ENCODE measurements around the gene ZMIZ1. TPM values are rescaled to one million over a fixed set of nuclear protein-coding genes. Genes with fewer than 3 reads are reported as not detected.

ZMIZ1 gene
- total RNA-seq, 4 donors from 2014 or later = 22.7 to 37.5 (median 31.7) TPM

GRCh38 chr10:79230850-79231249, 162.1 kb downstream of the ZMIZ1 start:
- H3K27ac ChIP-seq = no peak overlapping the region
- peaks cover 0 to 9% of the 10 kb centered on the region in 2 donors for H3K36me3 ChIP-seq
- H3K4me3 ChIP-seq = no peak overlapping the region
- intact Hi-C loops (cut with DNase I; ENCODE audit: low total_unique reads) (no loop called here), in situ Hi-C loops (cut with MboI; ENCODE audit: low sequenced_read_pairs in 4 of 4) (no loop called here)
- H3K9me3 ChIP-seq = no peaks in the 10 kb centered on the region
- H3K27me3 ChIP-seq = no peaks in the 10 kb centered on the region
- ATAC-seq (no peak), DNase-seq (no peak)
- H3K4me1 ChIP-seq = peaks cover 6% of the 10 kb centered on the region in 2 donors
- TF ChIP-seq CTCF (IDR thresholded peaks at IDR 0.05 in 4 of 5, conservative IDR thresholded peaks at IDR 0.05 in 1 of 5) (no peak), POLR2A (IDR thresholded peaks at IDR 0.05) (no peak)

DNA sequence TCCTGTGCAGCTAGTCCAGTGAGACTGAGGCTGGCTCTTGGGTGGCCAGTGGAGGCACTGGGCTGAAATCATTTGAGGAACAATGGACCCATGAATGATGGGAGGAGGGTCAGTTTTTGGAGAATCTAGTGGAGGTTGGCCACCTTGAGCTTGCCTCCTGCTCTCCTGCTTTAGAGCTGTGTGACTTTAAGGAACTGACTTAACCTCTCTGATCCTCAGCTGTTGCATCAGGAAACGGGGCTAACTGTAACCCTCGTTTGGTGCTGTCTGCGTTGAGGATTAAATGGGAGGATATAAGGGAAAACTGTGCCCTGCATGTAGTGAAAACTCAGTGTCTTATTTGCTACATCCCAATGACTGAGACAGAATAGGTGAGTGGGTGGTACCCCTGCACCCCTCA, 163.1 kb downstream of the ZMIZ1 start:
- in situ Hi-C loops (cut with MboI; ENCODE audit: low sequenced_read_pairs in 4 of 4) (no loop called here), intact Hi-C loops (cut with DNase I; ENCODE audit: low total_unique reads) (no loop called here)
- Histone ChIP-seq H3K27ac (no peak overlapping the region), H3K9me3 (no peaks in the 10 kb centered on the region), H3K4me3 (no peak overlapping the region), H3K4me1 (peaks cover 6 to 9% of the 10 kb centered on the region in 2 donors), H3K27me3 (no peaks in the 10 kb centered on the region), H3K36me3 (peaks cover 0 to 9% of the 10 kb centered on the region in 2 donors)
- ATAC-seq = no peak
- no peak for DNase-seq
- TF ChIP-seq POLR2A (IDR thresholded peaks at IDR 0.05) (no peak), CTCF (IDR thresholded peaks at IDR 0.05 in 4 of 5, conservative IDR thresholded peaks at IDR 0.05 in 1 of 5) (no peak)

DNA sequence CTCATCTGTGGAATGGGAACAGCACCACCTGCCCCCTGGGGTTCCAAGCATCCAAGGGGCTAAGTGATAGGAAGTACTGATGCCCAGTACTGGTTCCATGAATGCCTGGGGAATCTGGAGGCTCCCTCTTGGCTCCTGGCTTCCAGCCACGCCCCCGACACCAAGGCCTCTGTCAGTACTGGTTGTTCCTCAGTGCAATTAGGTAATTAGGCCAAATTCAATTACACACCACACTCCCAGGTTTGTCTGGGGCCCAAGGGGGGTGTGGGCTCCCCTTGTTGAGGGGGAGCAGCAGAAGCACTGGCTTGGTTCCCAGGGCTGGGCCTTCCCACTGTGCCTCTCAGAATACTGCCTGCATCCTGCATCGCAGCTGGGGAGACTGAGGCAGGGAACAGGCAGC, 164.1 kb downstream of the ZMIZ1 start:
- DNase-seq (no peak), ATAC-seq (no peak)
- Histone ChIP-seq H3K4me1 (peaks cover 11 to 13% of the 10 kb centered on the region in 2 donors), H3K9me3 (no peaks in the 10 kb centered on the region), H3K27ac (no peak overlapping the region), H3K36me3 (peaks cover 0 to 4% of the 10 kb centered on the region in 2 donors), H3K27me3 (no peaks in the 10 kb centered on the region), H3K4me3 (no peak overlapping the region)
- intact Hi-C loops (cut with DNase I; ENCODE audit: low total_unique reads) (no loop called here), in situ Hi-C loops (cut with MboI; ENCODE audit: low sequenced_read_pairs in 4 of 4) (no loop called here)
- TF ChIP-seq CTCF (IDR thresholded peaks at IDR 0.05 in 4 of 5, conservative IDR thresholded peaks at IDR 0.05 in 1 of 5) (no peak), POLR2A (IDR thresholded peaks at IDR 0.05) (no peak)

GRCh38 chr10:79234391-79235315, 165.9 kb downstream of the ZMIZ1 start:
- no peak overlapping the region for H3K4me3 ChIP-seq
- no peaks in the 10 kb centered on the region for H3K27me3 ChIP-seq
- TF ChIP-seq CTCF (IDR thresholded peaks at IDR 0.05 in 4 of 5, conservative IDR thresholded peaks at IDR 0.05 in 1 of 5) = no peak
- no peak for TF ChIP-seq POLR2A (IDR thresholded peaks at IDR 0.05)
- no peaks in the 10 kb centered on the region for H3K9me3 ChIP-seq
- intact Hi-C loops (cut with DNase I; ENCODE audit: low total_unique reads) (no loop called here), in situ Hi-C loops (cut with MboI; ENCODE audit: low sequenced_read_pairs in 4 of 4) (no loop called here)
- ATAC-seq (no peak), DNase-seq (no peak)
- peaks cover 10 to 17% of the 10 kb centered on the region in 2 donors for H3K4me1 ChIP-seq
- no peaks in the 10 kb centered on the region for H3K36me3 ChIP-seq
- H3K27ac ChIP-seq = no peak overlapping the region

Data from gastrocnemius medialis (tissue), 4 donors.